GM18526 (cell line): ENCODE results near the gene TCP11.

Source experiments
- POLR2A ChIP-seq: IDR thresholded peaks from 3 replicates; pipeline ENCODE4 v1.6.1; 2011; ENCODE audit not compliant: insufficient read length; ENCODE audit errors: extremely low read depth

TCP11 gene

GRCh38 chr6:35141007-35141655 lies at the start of gene TCP11:
Gene TCP11, minus strand, starts transcription at chr6:35141339. Its CDS starts 469 bp downstream, at chr6:35140870.
- no peak for TF ChIP-seq POLR2A

DNA sequence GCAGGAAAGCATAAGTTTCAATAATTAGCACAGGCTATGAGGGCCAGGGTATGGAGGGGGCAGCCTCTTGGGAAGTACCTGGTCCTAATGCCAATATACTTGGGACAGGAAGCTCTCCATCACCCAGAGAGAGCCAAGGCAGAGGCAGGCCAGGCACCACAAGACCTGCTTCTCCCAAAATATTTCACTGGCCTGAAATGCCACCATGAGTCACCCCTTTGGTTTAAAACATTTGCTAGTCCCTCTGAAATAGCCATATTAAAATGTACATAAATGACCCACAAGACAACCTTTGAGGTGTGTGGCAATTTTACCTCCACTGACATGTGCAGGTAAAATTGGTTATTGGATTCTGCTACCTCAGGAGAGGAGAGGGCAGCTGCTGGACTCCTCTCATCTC lies 49.2 kb upstream of the TCP11 start:
- no peak for TF ChIP-seq POLR2A

- TF ChIP-seq POLR2A = no peak
Measured at GRCh38 chr6:35188886-35189285, 47.7 kb upstream of the TCP11 start.

DNA sequence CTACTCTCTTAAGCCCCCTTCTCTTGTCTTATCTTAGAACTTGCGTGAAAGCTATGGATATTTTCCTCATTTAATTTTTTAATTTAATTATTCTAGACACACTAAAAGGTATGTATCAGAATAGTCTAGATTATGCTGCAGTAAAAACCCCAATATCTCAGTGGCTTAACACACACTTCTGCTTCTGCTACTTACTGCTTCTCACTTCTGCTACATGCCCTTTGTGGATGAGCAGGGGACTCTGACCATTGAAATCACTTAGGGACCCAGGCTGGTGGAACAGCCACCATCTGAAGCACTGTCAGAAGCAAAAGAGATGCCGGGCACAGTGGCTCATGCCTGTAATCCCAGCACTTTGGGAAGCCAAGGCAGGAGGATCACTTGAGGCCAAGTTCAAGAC lies 45.4 kb upstream of the TCP11 start:
- TF ChIP-seq POLR2A = no peak

DNA sequence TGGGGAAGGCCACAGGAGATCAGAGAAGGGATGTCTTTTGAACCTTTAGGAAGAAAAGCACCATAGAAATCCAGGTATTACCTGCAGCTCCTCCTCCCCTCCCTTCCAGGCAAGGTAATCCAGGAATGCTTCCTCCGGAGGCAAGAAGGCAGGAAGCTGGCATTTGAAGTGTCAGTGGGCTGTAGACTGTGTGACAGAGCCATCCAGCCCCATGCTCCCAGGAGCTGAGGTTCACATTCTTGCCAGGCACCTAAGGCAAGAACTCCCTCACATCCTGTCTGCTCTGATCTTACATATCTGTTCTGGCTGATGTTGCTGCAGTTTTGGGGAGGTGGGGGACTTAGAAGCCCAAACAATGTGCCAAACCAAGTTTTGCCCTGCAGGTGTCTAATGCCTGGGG lies 44.8 kb upstream of the TCP11 start:
- no peak for TF ChIP-seq POLR2A

GRCh38 chr6:35185302-35185681 lies 44.2 kb upstream of the TCP11 start:
- TF ChIP-seq POLR2A = no peak

DNA sequence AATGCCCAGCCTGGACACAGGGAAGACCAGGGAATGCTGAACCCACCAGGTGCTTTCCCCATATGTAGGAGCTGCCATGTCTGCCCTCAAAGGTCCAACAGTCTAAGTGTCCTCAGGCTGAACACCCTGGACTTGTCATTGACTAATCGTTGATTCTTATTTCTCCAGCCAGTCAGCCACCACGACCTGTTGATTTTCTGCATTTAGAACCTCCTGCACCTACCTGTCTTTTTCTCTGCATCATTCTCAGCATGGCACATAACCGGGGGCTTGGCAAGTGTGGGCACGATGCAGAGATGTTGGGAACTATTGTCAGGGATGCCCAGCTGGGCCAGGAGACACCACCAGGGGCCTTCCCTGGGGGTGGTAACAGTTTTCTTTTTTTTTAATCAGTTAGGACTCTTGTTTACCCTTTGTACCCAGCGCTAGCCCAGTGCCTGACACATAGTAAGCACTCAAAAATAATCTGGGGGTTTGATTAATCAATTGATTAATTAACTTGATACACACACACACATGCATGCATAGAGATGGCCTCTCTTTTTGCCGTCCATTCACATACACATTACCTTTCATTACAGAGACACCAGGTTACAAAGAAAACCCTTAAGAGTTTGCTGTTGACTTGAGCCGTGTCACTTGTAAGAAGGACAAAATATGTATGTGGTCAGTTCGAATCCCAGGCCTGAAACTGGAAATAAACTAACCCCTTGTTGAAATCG lies 43.6 kb upstream of the TCP11 start:
- TF ChIP-seq POLR2A = no peak

GRCh38 chr6:35183935-35184334 lies 42.8 kb upstream of the TCP11 start:
- TF ChIP-seq POLR2A = no peak

- TF ChIP-seq POLR2A = no peak
Measured at GRCh38 chr6:35183281-35183680, 42.1 kb upstream of the TCP11 start.

GRCh38 chr6:35181933-35182612 lies 40.9 kb upstream of the TCP11 start:
- TF ChIP-seq POLR2A = no peak

DNA sequence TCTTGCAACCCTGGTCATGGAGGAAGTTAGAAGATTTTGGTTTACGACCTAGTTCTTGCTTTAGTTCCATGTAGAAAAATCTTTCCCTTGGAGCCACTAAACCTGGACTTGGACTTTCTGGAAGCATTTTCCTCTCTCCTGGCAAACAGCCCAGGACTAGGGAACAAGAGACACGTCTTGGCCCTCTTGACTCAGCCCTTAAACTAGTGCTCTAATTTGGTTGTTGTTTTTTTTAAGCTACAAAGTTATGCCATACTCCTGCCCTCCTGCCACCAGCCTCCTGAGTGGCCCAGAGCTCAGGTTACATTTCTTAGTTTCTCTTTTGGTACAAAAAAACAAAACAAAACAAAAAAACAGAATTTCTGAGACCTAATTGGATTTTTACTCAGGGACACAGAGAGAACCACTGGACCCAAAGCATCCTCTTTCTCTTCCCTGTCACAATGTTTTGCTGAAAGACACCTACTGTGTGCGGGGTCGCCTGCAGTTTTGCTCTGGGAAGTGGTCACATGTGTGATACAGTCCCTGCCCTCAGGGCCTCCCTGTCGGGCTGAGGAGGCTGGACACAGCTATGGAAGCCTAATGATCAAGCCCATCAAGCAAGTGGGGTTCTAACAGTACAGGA lies 40.3 kb upstream of the TCP11 start:
- TF ChIP-seq POLR2A = no peak

DNA sequence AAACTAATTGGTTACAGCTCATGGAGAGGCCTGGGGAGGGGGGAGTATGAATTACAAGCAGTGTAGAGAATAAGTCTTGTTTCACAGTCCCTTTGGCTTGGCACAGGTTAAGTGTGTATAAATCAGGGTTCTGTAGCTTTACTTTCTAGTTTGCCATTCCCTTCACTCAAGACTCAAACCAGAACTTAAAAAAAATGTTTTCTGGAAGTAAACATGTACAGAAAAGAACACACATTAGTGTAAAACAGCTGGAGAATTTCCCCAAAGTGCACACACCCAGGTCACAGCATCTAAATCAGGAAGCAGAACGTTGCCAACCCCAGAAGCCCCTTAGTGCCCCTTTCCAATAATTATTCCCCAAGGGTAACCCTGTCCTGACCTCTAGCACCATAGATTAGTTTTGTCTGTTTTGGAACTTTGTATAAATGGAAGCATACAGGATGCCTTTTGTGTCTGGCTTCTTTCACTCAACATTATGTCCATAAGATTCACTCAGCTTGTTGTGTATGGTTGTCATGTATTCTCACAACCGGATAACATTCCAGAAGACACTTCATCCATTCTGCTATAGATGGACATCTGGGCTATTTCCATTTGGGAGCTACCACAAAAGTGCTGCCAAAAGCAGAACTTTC lies 38.9 kb upstream of the TCP11 start:
- no peak for TF ChIP-seq POLR2A

- TF ChIP-seq POLR2A = no peak
Measured at GRCh38 chr6:35178932-35179832, 38.0 kb upstream of the TCP11 start.

GRCh38 chr6:35178012-35178411 lies 36.9 kb upstream of the TCP11 start:
- TF ChIP-seq POLR2A = no peak
